Measurements from ENCODE around the gene RAD23A. TPM values are rescaled to one million over a fixed set of nuclear protein-coding genes. Genes with fewer than 3 reads are reported as not detected.

The RAD23A gene
- total and polyA plus RNA-seq, 7 donors = 403 to 801 (median 567) TPM

DNA sequence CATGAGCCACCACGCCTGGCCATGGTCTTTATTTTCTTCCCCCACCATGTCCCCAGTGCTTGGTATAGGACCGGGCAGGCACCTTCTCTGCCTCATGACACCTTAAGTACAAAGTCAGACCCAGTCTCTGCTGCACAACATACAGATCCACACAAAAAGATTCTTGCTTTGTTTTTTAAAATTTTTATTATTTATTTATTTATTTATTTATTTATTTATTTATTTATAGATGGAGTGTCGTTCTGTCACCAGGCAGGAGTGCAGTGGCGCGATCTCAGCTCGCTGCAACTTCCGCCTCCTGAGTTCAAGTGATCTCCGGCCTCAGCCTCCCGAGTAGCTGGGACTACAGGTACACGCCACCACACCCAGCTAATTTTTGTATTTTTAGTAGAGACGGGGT, 47.1 kb downstream of the RAD23A start:
- 93 to 96% (median 94%) methylated on average over 11 of the region's 11 CpGs for WGBS, 3 donors
- Histone ChIP-seq H3K36me3 (ENCODE audit: insufficient read depth in 1 of 2, low read depth in 1 of 2) (no peaks in the 10 kb centered on the region), H3K9me3 (no peaks in the 10 kb centered on the region), H3K4me3 (no peak overlapping the region), H3K27ac (peak overlapping the region; percentile 85), H3K4me1 (peaks cover 6% of the 10 kb centered on the region), H3K27me3 (ENCODE audit: insufficient read depth in 3 of 3, low read length in 2 of 3) (no peaks in the 10 kb centered on the region)
- intact Hi-C loops (cut with DNase I) = no loop called here
- DNase-seq (no peak), ATAC-seq (no peak)
- TF ChIP-seq, protein P1, sequence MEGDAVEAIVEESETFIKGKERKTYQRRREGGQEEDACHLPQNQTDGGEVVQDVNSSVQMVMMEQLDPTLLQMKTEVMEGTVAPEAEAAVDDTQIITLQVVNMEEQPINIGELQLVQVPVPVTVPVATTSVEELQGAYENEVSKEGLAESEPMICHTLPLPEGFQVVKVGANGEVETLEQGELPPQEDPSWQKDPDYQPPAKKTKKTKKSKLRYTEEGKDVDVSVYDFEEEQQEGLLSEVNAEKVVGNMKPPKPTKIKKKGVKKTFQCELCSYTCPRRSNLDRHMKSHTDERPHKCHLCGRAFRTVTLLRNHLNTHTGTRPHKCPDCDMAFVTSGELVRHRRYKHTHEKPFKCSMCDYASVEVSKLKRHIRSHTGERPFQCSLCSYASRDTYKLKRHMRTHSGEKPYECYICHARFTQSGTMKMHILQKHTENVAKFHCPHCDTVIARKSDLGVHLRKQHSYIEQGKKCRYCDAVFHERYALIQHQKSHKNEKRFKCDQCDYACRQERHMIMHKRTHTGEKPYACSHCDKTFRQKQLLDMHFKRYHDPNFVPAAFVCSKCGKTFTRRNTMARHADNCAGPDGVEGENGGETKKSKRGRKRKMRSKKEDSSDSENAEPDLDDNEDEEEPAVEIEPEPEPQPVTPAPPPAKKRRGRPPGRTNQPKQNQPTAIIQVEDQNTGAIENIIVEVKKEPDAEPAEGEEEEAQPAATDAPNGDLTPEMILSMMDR (IDR thresholded peaks at IDR 0.05) = no peak

DNA sequence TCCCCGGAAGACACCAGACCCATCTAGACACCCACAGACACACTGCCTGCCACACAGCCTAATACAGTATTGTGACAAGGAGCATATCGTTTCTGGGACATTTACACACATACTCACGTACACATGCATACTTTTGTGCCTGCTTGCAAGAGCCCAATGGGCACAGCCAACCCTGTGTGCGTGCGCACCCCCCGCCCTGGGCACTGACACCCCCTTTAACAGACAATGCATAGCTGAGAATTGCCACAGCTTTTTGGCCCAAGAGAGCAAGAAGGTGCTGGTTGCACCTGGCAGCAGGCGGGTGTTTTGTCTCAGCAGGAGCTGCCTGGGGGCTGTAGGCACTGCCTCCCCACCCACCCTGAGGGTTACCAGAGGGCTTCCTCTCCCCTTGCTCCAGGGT, 47.9 kb downstream of the RAD23A start:
- Histone ChIP-seq H3K4me3 (no peak overlapping the region), H3K27me3 (ENCODE audit: insufficient read depth in 3 of 3, low read length in 2 of 3) (no peaks in the 10 kb centered on the region), H3K9me3 (no peaks in the 10 kb centered on the region), H3K36me3 (ENCODE audit: insufficient read depth in 1 of 2, low read depth in 1 of 2) (peaks cover 0 to under 1% of the 10 kb centered on the region in 2 donors), H3K4me1 (peaks cover 14% of the 10 kb centered on the region), H3K27ac (peak overlapping the region; percentile 85)
- 81 to 93% (median 84%) methylated on average over 7 of the region's 7 CpGs for WGBS, 3 donors
- DNase-seq = no peak
- intact Hi-C loops (cut with DNase I) = no loop called here
- TF ChIP-seq, protein P1 (IDR thresholded peaks at IDR 0.05) = no peak
- no peak for ATAC-seq

DNA sequence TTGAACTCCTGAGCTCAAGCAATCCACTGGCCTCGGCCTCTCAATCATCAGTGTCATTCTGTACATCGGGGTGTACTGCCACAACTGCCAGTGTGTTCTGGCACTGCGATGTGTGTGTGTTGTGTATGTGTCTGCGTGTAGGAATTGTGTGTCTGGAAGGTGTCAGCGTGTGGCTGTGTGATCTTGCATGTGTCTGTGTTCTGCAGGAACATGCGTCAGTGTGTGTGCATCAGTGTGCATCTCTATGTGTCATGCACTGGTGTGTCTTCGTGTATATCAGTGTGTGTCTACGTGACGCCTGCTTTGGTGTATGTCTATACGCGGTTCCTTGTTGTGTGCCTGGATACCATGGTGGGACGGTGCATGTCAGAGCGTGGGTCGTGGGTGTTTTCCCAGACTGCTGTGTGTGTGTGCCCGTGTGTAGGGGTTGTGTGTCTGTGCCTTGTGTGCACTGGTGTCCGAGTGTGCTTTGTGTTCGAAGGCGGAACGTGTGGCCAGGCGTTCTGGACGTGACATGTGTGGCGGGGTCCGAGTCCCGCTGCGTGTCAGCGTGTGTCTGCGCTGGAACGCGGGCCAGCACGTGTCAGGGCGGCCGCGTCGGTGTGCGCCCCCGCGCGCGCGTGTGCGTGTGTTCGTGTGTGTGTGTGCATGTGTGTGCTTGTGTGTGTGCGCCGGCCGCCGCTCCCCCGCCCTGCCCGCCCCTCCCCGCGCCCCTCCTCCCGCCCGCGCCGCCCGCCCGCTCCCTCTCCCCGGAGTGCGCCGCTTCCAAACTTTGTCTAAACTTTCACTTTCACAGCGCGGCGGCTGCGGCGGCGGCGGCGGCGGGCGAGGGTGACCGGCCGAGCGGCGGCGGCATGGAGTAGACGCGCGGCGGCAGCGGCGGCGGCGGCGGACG, 49.3 kb downstream of the RAD23A start, which contains the start of gene NFIX:
TSS of gene NFIX (plus strand) at position 775 of the 895 bp plus-strand sequence. CDS start 363 bp downstream, outside the sequence.
- Histone ChIP-seq H3K4me3 (peak within 1 kb of the TSS; percentile 95), H3K27ac (peak within 1 kb of the TSS; percentile 99), H3K4me1 (peaks cover 28% of the 10 kb centered on the region), H3K36me3 (ENCODE audit: insufficient read depth in 1 of 2, low read depth in 1 of 2) (peaks cover 0 to 5% of the 10 kb centered on the region in 2 donors), H3K27me3 (ENCODE audit: insufficient read depth in 3 of 3, low read length in 2 of 3) (no peaks in the 10 kb centered on the region), H3K9me3 (no peaks in the 10 kb centered on the region)
- WGBS, 3 donors = 9 to 25% (median 18%) methylated on average over 42 to 83 of the region's 84 CpGs
- ATAC-seq (peak; percentile 34 to 43 (median 38)), DNase-seq (peak; percentile 79 to 89)
- TF ChIP-seq, protein P1 (IDR thresholded peaks at IDR 0.05) = no peak
- intact Hi-C loops (cut with DNase I) = loop anchor here in 1 of 2 donors (5.0 kb wide), 1 partner anchor 37 kb away; no protein-coding TSS in a partner anchor

DNA sequence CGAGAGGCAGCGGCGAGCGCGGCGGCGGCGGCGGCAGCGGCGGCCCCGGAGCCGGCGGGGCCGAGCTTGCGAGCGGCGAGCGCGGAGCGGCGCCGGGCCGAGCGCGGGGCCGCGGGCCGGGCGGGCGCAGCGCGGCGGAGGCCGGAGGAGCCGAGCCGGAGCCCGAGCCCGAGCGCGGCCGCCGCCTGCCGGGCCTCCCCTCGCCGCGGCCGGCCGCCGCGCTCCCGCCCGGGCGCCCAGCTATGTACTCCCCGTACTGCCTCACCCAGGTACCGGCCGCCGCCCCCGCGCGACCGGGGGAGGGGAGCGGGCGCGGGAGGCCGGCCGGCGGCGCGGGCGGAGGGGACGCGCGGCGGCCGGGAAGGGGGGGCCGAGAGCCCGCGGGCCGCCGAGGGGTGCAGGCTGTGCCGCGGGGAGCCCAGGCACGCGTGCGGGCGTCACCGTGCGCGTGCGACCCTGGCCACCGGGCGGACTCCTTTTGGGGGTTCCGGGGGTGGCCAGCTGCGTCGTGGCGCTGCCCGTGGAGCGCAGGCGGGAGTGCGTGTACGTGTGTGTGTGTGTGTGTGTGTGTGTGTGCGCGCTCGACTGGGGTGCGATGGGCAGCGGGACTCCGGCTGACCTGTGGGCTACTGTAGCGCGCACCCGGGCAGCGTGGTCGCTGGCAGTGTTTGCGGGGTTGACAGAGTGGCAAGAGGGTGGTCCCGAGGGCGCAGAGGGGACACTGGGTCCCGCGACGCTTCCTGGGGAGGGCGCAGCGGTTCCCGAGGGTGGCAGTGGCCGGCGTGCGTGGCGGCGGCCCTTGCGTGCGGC, 50.1 kb downstream of the RAD23A start:
- WGBS, 3 donors = 0 to 1% (median 0%) methylated on average over 26 to 129 of the region's 129 CpGs
- DNase-seq = peak in 1 of 2 donors; percentile 83
- TF ChIP-seq, protein P1 (IDR thresholded peaks at IDR 0.05) = no peak
- Histone ChIP-seq H3K27me3 (ENCODE audit: insufficient read depth in 3 of 3, low read length in 2 of 3) (no peaks in the 10 kb centered on the region), H3K27ac (peak overlapping the region; percentile 99), H3K36me3 (ENCODE audit: insufficient read depth in 1 of 2, low read depth in 1 of 2) (peaks cover 0 to 5% of the 10 kb centered on the region in 2 donors), H3K4me1 (peaks cover 36% of the 10 kb centered on the region), H3K9me3 (no peaks in the 10 kb centered on the region), H3K4me3 (peak overlapping the region; percentile 95)
- ATAC-seq = peak; percentile 35 to 43 (median 40)
- intact Hi-C loops (cut with DNase I) = loop anchor here in 1 of 2 donors (2.0 to 5.0 kb wide), 2 partner anchors 23 to 36 kb away; no protein-coding TSS in a partner anchor

All from psoas muscle (tissue), 8 donors.